Stimulated activated CD8-positive, alpha-beta memory T cell treated with anti-CD3 and anti-CD28 coated beads, Interleukin-15, amount 100 ng/mL, for 24 hours (primary cell): Measurements from ENCODE around the gene CD70.
"Not testable (repeated sequence)": the region's sequence is repeated elsewhere in the genome, so short reads cannot be mapped to it uniquely, and the experiment has no call there.

Experiments used
- DNase-seq: peaks from one replicate; pipeline ENCODE4 v3.0.0-alpha.2; 2020; ENCODE audit warnings: low read depth

CD70 gene

GRCh38 chr19:6597471-6598253 is 6.7 kb upstream of the CD70 start:
- DNase-seq = not testable (repeated sequence)

GRCh38 chr19:6596621-6597020 is 5.7 kb upstream of the CD70 start:
- DNase-seq = no peak

GRCh38 chr19:6593651-6594416 is 2.9 kb upstream of the CD70 start:
- DNase-seq = no peak

- no peak for DNase-seq
These were observed 608 bp downstream of the CD70 start for GRCh38 chr19:6590258-6590826.

- DNase-seq = no peak
These were observed 1.2 kb downstream of the CD70 start for GRCh38 chr19:6589711-6590257.

- no peak for DNase-seq
These were observed 2.2 kb downstream of the CD70 start for GRCh38 chr19:6588508-6589345.

GRCh38 chr19:6587998-6588507 is 2.9 kb downstream of the CD70 start:
- DNase-seq = no peak

GRCh38 chr19:6587093-6587820 is 3.7 kb downstream of the CD70 start:
- no peak for DNase-seq

- no peak for DNase-seq
These were observed 4.2 kb downstream of the CD70 start for GRCh38 chr19:6586726-6587092.

GRCh38 chr19:6586056-6586455 is 4.9 kb downstream of the CD70 start:
- no peak for DNase-seq

GRCh38 chr19:6582515-6583484 is 8.2 kb downstream of the CD70 start:
- DNase-seq = not testable (repeated sequence)

- no peak for DNase-seq
These were observed 10.6 kb downstream of the CD70 start for GRCh38 chr19:6580313-6580712.

GRCh38 chr19:6579450-6580178 is 11.3 kb downstream of the CD70 start:
- no peak for DNase-seq

GRCh38 chr19:6577476-6578125 is 13.3 kb downstream of the CD70 start:
- DNase-seq = no peak

GRCh38 chr19:6576869-6577475 is 14.0 kb downstream of the CD70 start:
- no peak for DNase-seq

GRCh38 chr19:6573350-6573749 is 17.6 kb downstream of the CD70 start:
- DNase-seq = no peak

GRCh38 chr19:6572217-6572616 is 18.7 kb downstream of the CD70 start:
- no peak for DNase-seq

GRCh38 chr19:6571167-6571566 is 19.8 kb downstream of the CD70 start:
- no peak for DNase-seq
